GM04504 (cell line): ENCODE measurements around the gene PLGLB2.
"Not testable (repeated sequence)": the region's sequence is repeated elsewhere in the genome, so short reads cannot be mapped to it uniquely, and the experiment has no call there.

Experiments used
- DNase-seq: peaks from one replicate; pipeline ENCODE4 v3.0.0-alpha.2; 2012; ENCODE audit warnings: low read depth

The PLGLB2 gene

DNA sequence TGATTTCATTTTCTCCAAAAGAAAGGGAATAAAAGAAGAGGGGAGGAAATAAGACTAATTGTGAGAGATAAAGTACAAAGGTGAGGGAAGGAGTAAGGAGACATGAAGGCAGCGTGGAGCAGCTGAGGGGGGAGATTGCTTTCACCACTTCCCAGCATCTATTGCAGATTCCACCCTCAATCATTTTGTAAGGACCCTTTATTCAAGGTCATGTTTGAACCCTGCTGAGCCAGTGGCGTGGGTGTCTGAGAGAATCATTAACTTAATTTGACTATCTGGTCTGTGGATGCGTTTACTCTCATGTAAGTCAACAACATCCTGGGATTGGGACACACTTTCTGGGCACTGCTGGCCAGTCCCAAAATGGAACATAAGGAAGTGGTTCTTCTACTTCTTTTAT, at the start of gene PLGLB2:
Gene PLGLB2 (plus strand): TSS at position 297 of the 400 bp plus-strand sequence. CDS start 67 bp downstream, at position 364.
- DNase-seq = not testable (repeated sequence)

DNA sequence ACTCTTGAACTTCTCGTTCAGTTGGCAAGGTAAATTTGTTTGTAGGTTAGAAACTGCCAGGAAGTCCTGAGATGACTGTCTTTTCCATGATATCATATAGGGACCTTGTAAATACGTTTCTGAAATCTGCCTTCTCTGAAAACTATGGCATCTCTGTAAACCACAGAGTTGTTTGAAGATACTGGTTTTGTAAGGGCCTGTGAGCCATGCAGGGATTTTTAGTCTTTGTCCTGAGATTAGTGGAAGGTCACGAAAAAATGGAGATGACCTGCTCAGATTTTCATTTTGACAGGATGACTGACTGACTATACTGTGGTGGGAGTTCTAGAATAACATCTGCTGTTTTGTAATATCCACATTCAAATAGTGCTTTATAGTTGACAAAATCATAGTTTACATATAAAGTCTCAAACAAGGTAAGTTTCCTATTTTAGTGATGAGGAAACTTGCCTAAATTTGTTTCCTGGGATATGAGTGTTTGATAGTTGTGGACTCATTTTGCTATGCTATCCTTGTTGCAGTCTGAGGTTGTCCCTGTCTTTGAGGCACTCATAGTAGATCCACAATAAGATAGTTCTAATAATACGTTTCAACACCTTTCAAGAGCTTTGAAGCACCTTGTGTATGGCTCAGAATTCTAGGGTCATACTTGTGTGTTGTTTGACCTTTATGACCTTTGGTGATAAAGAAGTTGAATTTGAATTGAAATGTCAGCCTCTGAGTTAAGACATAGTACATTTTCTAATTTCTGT, 43.1 kb upstream of the PLGLB2 start:
- not testable (repeated sequence) for DNase-seq

DNA sequence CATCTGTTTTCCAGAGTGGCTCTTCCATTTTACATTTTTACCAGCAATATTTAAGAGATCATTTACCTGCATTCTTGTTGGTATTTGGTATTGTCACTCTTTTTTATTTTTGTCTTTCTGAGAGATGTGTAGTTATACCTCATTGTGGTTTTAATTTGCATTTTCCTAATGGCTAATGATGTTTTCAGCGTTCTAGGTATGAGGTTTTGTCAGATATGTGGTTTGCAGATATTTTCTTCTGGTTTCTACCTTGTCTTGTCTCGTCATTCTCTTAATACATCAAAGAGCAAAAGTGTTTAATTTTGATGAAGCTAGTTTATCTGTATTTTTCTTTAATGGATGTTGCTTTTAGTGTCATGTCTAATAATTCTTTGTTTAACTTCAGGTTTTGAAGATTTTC, 39.5 kb upstream of the PLGLB2 start:
- not testable (repeated sequence) for DNase-seq

DNA sequence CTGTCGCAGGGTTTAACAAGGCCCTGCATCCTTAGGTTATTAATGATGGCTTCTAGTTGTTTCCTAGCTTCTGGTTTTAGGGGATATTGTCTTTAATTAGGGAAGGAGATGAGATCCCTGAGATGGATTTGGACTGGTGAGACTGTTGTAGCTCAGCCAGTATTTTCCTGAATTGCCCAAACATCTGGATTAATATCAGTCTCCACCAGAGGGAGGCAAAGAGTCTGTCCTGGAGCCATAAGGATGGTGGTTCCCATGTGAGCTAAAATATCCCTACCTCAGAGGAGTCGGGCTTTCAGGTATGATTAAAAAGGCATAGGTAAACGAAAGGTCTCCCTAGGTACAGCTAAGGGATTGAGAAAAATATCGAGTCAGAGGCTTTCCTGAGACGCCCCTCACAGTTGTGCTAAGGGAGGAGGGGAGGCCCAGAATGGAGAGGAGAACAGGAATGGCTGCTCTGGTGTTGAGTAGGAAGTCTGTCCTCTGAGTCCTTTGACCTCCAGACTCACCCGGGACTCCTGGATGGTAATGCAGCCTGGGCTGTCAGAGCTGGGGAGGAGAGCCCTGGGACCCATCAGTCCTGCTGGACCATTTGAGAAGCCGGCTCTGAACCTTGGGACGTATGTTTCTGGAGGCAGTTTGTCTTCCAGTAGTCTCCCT, 19.8 kb upstream of the PLGLB2 start:
- not testable (repeated sequence) for DNase-seq

DNA sequence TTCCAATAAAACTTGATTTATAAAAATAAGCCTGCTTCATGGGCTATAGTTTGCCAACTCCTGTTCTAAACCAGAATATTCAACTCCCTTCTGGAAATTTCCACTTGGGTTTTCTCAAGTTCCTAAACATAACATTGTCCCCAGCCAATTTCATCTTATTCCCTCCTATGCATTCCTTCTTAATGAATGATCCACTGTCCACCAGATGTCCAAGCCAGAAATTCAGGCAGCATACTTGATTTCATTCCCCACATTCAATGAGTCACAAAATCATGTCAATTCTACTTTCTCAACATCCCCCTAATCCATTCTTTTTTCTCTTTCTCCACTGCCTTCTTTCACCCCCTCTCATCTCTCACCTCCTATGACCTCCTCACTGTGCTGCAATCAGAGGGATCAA, 7.0 kb upstream of the PLGLB2 start:
- not testable (repeated sequence) for DNase-seq

DNA sequence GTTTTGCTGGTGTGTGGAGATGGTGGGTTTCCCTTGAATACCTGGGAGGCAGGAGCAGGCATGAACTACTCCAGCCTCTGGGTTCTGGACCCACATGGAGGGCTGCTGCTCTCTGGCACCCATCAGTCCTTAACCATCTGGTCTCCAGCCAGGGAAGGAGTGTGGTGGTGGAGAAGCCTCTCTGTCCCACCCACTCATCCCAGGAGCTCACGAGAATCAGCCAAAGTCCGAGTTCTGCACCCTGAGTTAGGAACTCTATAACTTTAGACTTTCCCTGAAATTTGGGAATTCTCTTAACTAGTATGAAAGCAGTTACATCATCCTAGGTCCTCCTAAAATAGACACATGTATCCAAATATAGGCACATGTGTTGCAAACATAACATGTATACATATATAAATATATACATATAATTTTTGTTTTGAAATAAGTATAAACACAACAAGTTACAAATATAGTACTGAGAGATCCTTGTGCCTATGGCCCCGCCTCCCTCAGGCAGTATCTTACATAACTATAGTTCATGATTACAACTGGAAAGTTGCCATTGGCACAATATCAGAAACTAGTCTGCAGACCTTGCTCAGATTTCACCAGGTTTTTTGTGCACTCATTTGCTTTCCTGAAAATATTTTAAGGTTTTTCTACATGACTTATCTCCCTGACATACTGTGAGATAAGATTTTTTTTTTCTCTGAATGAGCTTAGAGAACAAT, 5.3 kb upstream of the PLGLB2 start:
- not testable (repeated sequence) for DNase-seq

DNA sequence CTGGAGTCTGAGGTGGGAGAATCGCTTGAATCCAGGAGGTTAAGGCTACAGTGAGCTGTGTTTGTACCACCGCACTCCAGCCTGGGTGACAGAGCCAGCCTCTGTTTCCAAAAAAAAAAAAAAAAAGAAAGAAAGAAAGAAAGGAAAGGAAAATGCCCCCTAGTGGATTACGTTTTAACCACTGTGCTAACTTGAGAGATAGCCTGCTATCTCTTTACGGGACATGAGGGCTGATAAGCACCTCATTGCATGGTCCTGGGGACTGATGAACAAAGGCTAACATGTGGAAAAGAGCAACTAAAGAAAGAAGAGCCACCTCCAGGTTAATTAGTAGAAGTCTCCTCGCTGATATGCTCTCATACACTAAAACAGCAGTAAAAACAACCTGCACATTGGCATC, 4.2 kb upstream of the PLGLB2 start:
- DNase-seq = not testable (repeated sequence)

DNA sequence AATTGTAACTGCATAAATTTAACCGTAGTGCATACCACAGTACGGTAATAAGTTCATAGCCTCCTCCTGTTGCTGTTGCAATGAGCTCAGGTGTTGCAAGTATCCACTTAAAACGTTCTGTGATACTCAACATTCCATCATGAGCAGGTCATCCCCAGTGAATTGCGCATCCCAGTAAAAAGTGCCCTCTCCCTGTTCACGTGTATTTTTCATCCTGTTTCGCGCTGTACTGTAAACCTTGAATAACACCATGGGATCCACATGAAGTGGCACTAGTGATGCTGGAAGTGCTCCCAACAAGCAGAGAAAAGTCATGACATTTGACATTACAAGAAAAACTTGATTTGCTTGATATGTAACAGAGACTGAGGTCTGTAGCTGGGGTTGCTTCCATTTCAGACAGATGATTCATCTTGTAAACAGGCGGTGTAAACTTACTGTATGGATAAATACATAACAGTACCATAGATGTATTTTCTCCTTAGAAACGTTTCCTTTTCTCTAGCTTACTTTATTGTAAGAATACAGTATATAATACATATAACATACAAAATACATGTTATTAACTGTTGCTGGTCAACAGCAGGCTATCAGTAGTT, 2.4 kb upstream of the PLGLB2 start:
- not testable (repeated sequence) for DNase-seq

DNA sequence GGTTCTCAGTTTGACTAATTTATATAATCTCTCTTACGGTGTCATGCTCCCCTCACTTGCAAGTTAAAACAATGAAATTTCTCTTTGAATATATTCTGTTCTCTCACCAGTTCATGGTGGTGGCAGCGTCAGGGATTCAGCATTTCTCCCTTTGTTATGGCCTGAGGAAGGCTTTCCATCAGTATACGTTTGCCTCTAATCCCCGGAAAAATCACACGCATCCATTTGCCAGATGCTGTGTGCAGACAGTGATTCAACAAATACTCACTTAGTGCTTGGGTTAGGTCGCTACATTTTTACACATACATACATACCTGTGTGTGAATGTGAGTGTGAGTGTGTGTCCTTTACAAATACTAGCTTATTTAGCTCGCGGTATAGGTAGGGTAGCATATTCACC, 637 bp downstream of the PLGLB2 start:
- DNase-seq = not testable (repeated sequence)

DNA sequence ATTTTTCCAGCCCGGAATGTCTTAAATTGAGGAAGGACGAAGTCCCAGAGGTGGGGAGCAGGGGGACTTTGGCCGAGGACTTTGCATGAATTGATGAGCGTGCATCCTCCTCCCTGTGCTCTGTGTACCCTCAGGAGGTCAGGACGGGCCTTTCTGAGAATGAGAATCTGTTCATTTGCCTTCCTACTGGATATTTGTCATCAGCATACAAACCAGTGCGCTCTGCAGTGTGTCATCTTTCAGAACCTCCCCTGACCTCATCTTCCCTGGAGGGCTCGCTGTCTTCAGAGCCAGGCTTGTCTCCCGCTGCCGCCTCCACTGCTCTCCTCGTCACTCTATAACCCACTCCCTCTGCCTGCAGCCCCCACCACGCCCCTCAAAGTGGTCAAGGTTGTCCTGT, 2.7 kb downstream of the PLGLB2 start:
- DNase-seq = not testable (repeated sequence)

DNA sequence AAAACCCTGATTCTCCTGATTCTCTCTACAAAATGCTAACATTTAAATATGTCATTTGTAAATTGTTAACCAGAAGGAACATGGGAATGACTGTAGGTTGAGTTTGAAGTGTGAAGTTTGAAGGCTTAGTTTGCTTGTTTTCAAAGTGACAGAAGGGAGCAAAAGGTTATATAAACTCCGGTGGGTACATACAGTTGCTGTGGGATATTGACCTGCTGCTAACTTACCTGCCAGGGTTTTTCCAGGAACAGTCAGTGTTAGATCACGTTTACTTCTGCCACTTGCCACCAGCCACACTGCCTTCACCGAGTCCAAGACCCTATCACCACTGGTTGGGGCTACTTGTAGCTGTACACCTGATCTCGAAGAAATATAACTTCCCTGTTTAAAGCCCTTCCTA, 6.9 kb downstream of the PLGLB2 start:
- DNase-seq = not testable (repeated sequence)
